ENCODE results near the gene MRPL27.

The MRPL27 gene

GRCh38 chr17:50329716-50330115 lies 43.3 kb downstream of the MRPL27 start:
- in situ Hi-C loops (cut with HindIII; ENCODE audit: low pct_ligation_motif_present, low pct_unique_long_range_greater_than_20kb, low sequenced_read_pairs) = no loop called here
- no peak for DNase-seq

- no peak for DNase-seq
- in situ Hi-C loops (cut with HindIII; ENCODE audit: low pct_ligation_motif_present, low pct_unique_long_range_greater_than_20kb, low sequenced_read_pairs) = no loop called here
Measured at GRCh38 chr17:50328363-50329325, 44.3 kb downstream of the MRPL27 start.

DNA sequence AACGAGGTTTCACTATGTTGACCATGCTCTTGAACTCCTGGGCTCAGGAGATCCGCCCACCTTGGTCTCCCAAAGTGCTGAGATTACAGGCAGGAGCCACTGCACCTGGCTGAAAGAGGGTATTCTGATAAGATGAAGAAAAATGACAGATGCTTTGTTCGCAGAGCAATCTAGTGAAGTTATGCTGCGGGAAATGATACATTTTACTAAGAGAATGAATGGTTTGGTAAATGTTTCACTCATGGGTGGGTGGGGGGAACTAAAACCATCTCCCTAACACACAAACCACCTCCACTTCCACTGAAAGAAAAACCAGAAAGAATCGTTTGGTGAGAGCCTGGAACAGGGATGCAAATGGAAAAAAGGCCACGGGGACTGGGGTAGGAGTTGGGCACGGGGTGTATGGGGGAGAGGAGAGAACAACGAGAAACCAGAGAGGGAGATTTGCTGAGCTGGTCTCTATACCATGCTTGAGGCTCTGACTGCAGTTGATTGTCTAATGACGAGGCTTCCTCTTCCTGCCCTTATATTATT lies 46.1 kb downstream of the MRPL27 start:
- in situ Hi-C loops (cut with HindIII; ENCODE audit: low pct_ligation_motif_present, low pct_unique_long_range_greater_than_20kb, low sequenced_read_pairs) = no loop called here
- no peak for DNase-seq

DNA sequence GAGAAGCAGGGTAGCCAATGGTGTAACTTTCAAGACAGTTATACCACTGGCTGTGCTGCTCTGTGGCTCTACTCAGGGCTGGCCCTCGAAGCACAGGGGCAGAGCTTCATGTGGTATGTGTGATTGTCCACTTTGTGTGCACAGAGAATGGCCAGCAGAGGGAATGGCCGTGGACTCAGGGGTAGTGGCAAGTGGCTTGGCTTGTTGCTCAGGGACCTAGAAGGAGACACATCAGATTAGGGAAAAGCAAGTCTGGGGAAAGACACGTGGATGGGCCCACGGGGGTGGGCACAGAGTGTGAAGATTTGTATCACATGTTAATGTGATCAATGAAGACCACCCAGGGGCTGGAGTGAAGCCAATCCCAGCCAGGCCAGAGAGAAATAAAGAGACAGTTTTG lies 47.1 kb downstream of the MRPL27 start:
- no peak for DNase-seq
- in situ Hi-C loops (cut with HindIII; ENCODE audit: low pct_ligation_motif_present, low pct_unique_long_range_greater_than_20kb, low sequenced_read_pairs) = no loop called here

- DNase-seq = no peak
- in situ Hi-C loops (cut with HindIII; ENCODE audit: low pct_ligation_motif_present, low pct_unique_long_range_greater_than_20kb, low sequenced_read_pairs) = no loop called here
Measured at GRCh38 chr17:50323060-50323459, 49.9 kb downstream of the MRPL27 start.

DNA sequence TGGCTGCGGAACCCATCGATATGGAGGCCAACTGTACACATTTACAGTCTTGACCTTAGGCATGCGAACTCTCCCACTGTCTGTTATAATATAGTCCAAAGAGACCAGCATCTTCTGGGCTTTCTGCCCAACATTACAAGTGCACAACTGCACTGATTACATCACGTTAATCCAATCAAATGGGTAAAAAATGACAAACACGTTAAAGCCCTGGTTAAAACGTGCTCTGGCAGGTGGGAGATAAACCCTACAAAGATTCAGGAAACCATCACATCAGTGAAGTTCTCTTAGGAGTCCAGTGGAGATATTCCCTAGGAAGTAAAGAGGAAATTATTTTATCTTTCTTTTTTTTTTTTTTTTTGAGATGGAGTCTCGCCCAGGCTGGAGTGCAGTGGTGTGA lies 50.7 kb downstream of the MRPL27 start:
- in situ Hi-C loops (cut with HindIII; ENCODE audit: low pct_ligation_motif_present, low pct_unique_long_range_greater_than_20kb, low sequenced_read_pairs) = no loop called here
- no peak for DNase-seq

DNA sequence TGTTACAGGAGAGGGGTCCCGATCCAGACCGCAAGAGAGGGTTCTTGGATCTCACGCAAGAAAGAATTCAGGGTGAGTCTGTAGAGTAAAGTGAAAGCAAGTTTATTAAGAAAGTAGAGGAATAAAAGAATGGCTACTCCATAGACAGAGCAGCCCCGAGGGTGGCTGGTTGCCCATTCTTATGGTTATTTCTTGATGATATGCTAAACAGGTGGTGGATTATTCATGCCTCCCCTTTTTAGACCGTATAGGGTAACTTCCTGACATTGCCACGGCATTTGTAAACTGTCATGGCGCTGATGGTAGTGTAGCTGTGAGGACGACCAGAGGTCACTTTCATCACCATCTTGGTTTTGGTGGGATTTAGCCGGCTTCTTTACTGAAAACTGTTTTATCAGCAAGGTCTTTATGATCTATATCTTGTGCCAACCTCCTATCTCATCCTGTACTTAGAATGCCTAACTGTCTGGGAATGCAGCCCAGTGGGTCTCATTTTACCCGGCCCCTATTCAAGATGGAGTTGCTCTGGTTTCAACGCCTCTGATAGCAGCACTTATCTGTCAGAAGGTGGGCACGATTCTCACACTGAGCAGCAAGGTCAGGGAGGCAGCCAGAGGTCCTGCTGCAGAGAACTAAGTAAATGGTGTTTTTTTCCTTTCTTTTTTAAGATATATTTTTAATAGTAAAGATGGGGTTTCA lies 53.5 kb downstream of the MRPL27 start:
- DNase-seq = no peak
- in situ Hi-C loops (cut with HindIII; ENCODE audit: low pct_ligation_motif_present, low pct_unique_long_range_greater_than_20kb, low sequenced_read_pairs) = no loop called here

DNA sequence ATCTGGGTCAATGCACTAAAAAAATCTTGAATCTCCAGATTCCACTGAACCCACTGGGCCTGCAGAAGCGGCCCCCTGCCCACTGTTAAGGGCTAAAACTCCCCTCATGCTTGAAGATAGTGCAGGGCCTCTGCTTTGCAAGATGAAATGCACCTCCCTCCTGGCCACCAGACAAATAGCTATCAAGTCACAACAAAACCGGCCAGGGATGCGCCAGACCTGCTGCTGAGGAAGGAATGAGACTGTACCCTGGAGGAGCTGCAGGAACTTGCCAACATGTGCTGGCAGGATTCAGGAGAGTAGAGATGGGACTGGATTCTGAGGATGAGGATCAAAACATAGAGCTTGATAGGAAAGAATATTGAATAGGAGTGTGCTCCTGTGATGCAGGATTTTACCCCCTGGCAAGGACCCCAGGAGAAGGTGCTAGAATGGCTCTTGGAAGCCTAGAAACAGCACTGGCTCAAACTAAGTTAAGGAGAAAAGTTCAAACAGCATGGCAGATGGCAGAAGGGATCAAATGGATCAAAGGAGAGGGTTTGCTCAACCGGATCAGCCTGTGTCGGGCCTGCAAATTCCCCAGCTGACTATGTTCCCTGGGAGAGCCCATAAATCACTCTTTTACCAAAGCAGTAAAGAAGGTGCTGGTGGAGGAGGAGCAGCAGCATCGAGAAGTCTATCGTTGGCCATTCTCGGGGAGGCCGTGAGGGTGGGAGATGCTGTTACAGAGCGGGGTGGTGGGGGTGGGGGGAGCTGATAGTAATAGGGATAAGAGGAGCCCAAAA lies 54.3 kb downstream of the MRPL27 start:
- in situ Hi-C loops (cut with HindIII; ENCODE audit: low pct_ligation_motif_present, low pct_unique_long_range_greater_than_20kb, low sequenced_read_pairs) = no loop called here
- DNase-seq = no peak
